ENCODE data around the gene SRGAP2C.
"Not testable (repeated sequence)": the region's sequence is repeated elsewhere in the genome, so short reads cannot be mapped to it uniquely, and the experiment has no call there.

The SRGAP2C gene

DNA sequence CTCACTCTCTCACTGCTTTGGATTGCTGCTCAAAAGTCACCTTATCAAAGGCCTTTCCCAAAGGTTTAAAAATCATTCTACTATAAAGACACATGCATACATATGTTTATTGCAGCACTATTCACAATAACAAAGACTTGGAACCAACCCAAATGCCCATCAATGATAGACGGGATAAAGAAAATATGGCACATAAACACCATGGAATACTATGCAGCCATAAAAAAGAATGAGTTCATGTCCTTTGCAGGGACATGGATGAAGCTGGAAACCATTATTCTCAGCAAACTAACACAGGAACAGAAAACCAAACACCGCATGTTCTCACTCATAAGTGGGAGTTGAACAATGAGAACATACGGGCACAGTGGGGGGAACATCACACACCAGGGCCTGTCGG is 45.9 kb downstream of the SRGAP2C start:
- DNase-seq: not testable (repeated sequence)

- not testable (repeated sequence) for DNase-seq
Measured at GRCh38 chr1:121232445-121233125, 47.8 kb downstream of the SRGAP2C start.

DNA sequence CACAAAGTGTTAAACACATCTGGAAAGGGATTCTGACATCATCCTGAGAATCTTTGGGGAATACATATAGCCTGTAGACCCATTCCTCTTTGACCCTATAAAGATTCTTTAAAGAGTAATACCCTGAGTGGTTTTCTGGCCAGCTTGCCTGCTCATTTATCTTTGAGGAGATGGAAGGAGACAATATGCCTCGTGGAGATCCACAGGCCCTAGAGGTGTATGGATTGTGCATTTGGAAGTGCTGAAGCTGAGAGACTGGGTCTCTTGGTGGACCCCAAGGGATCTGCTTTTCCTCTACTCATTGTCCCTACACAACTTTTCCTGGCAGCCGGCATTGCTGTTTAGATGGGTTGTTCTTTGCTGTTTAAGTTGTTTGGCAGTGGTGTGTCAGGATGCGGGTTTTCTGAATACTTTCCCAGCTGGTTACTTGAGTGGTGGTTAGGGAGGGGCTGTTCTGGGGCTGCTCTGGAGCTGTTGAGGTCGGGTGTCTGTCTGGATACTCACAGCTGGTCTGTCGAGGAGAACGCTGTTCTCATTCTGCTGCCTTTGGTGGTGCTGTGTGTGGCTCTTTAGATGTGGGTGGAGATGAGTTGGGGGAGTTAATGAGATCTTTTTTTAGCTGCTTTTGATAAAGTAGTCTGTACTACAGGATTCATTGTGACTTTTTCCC is 49.5 kb downstream of the SRGAP2C start:
- DNase-seq: not testable (repeated sequence)

DNA sequence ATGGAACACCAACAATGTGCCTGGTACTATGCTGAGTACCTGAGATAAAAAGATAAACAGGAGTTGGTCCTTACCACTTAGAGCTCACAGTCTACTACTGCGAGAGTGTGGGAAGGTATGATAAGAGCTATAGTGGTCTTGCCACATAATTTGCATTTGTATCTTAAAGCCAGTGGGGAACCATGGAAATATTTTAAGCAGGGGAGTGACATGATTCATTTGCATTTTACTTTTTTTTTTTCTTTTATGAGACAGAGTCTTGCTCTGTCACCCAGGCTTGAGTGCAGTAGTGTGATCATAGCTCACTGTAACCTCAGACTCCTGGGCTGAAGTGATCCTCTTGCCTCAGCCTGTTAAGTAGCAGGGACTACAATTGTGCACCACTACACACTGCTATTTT is 53.6 kb downstream of the SRGAP2C start:
- DNase-seq: not testable (repeated sequence)

GRCh38 chr1:121243913-121244312 is 59.1 kb downstream of the SRGAP2C start:
- DNase-seq: not testable (repeated sequence)

DNA sequence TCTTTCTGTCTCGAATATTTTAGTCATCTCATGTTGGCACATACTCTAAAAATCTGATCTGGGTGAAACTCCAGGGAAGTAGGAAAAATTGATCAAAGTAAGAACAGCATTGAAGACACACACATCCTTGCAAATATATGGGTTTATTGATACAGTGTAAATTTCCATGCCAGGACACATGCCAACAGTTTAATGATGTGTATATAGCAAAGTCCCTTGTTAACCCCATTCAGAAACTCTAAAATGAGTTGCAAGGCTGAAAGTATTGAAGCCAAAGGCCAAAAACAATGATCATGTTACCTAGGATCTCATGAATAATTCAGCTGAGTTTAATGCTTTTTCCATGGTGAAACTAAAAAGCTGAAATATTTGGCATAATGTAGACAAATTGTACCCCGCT is 61.6 kb downstream of the SRGAP2C start:
- DNase-seq: not testable (repeated sequence)

DNA sequence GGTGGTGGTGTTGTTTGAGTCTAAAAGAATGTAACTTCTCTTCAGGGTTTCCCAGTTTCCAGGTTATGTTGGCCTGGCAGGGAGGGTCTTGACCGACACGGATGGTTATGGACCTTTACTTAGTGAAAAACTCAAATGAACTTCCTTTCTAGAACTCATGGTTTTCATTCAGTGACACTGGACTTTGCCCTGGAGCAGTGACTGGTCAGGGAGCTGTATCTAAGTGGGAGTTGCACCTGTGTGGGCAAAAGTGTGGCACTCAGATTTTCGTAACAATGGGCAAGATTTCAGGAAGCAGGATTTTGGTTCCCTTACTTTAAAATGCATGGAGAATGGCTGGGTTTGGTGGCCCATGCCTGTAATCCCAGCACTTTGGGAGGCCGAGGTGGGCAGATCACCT is 67.9 kb downstream of the SRGAP2C start:
- not testable (repeated sequence) for DNase-seq

DNA sequence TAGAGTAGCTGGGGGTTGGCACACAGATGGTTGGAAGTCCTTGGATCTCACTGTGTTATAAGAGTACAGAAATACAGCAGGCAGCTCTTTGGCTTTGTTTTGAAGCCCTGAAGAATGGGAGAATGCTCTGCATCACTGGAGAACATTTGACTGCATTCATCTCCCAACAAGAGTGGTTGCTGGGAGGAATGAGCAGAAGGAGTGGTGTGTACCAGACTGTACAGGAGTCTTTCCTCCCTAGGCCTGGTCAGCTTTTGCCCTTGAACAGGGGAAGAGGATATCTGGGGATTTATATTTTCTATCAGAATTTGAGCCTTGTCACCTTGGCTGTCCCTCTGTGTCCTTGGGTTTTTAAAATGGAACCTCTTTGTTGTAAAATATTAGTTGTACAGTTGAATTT is 69.8 kb downstream of the SRGAP2C start:
- not testable (repeated sequence) for DNase-seq

DNA sequence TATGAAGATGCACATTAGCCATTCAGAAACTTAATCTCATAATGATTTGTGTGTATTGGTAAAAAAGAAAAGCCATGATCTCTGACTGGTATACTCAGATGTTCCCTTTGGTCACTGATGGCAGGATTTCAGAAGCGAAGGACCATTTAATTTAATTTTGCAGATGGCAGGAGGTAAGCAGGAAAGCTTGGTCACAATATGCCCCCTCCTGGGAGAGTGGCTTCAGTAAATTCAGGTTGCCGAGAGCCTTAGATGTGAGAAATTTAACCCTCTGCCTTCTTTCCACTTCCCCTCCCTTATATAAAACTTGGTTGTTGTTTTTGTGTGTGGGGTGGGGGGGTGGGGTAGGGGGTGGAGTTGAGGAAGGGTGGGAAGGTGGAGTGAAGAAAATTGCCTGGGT is 72.9 kb downstream of the SRGAP2C start:
- not testable (repeated sequence) for DNase-seq

- not testable (repeated sequence) for DNase-seq
Measured at GRCh38 chr1:121258134-121258533, 73.4 kb downstream of the SRGAP2C start.

- DNase-seq: not testable (repeated sequence)
Measured at GRCh38 chr1:121260205-121260604, 75.4 kb downstream of the SRGAP2C start.

GRCh38 chr1:121262163-121262562 is 77.4 kb downstream of the SRGAP2C start:
- not testable (repeated sequence) for DNase-seq

DNA sequence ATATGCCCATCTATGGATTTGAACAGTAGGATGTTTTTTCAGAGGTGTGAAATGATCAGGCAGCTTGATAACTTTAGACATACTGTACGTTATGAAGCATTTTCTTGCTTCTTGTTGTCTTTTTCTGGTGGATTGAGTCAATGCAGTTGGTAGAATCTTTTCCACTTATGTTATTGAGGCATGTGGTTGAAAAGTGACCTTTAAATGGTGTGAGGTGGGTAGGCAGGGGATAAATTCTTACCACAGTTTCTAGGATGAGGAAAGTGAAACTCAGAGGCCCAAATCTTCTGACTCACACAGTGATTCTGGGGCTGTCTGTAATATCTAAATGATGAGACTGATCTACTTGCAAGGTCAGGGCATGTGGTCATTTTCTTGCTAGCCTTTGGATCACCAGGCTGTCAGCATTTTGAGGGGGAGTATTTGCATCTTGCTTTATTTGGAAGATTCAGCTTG is 79.0 kb downstream of the SRGAP2C start:
- DNase-seq: not testable (repeated sequence)

GRCh38 chr1:121267072-121267471 is 82.3 kb downstream of the SRGAP2C start:
- DNase-seq: not testable (repeated sequence)

- DNase-seq: not testable (repeated sequence)
Measured at GRCh38 chr1:121269309-121269708, 84.5 kb downstream of the SRGAP2C start.

DNA sequence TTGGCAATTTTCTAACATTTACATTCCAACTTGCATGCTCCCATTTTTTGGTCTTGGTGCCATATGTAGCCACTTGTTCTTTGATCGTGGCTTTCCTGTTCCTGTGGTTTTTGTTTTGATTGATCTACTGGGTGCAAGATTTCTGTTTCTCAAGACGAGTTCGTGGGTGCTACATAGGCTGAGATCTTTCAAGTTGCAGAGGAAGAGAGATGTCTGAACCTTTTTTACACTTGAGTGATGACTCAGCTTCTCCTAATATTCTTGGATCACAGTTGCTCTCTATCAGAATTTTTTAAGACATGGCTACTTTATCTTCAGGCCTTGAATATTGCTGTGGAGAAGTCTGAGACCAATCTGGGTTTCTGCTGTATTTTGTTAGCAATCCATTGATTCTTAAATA is 85.2 kb downstream of the SRGAP2C start:
- DNase-seq: not testable (repeated sequence)

GRCh38 chr1:121271143-121271715 is 86.5 kb downstream of the SRGAP2C start:
- DNase-seq: not testable (repeated sequence)

DNA sequence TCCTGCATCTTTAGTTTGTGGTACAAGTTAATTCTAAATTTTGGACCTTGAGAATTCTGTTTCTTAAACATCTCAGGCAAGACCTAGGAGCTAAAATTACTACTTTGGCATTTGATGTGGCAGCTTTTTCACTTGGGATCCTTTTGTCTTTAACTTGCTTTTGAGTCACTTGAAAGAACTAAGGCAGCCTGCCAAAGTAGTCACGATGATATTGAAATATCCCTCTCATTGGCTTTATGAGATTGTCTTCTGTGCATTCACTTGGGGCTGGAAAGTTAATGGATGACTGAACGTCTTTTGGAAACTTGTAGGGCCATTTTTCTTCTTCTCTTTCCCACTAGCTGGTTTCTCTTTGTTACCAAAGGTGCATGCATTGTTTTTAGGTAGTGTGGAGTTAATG is 90.7 kb downstream of the SRGAP2C start:
- not testable (repeated sequence) for DNase-seq

DNA sequence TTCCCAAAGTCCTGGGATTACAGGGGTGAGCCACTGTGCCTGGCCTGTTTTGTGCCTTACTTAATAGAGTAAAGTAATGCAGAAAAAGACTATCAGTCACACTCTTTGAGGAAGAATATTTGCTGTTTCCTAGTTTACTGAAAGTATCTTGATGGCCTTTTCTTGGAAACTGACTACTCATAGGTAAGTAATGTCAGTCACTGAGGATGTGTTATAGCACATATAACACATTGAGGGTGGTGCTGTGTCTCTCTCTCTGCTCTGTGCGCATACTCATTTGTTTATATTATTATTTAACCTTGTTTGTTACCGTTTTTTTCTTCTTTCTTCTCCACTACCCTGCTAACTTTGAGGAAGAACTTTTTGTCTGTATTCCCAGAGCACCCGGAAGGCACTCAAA is 93.4 kb downstream of the SRGAP2C start:
- DNase-seq: not testable (repeated sequence)

- not testable (repeated sequence) for DNase-seq
Measured at GRCh38 chr1:121278777-121279547, 94.2 kb downstream of the SRGAP2C start.

- not testable (repeated sequence) for DNase-seq
Measured at GRCh38 chr1:121279548-121279898, 94.7 kb downstream of the SRGAP2C start.

DNA sequence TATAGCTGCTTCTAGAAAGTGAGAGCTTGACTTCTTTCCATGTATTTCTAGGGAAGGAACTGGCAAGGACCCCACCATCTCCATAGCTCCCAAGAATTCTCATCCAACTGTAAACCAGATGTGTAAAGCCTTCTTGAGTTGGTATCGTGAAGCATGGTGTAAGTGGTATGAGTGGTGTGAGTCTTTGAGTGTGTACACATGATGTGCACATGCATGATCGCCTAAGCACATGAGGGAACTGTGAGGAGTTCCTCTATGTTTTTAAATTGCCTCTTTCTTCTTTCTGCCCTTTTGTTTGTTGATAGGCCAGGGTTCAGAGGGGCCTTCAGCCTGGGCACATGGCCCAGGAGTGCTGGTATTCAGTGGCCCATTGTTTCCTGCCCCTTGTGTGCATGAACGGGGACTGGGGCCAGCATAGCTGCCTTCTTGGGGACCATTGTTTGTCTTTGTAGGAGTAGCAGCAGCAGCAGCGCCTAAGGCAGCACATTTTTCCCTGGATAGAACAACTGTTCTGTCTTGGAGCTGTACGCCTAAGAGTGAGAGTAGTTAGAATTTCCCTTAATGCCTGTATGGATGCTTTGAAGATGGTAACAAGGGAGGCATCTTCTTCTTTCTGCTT is 96.0 kb downstream of the SRGAP2C start:
- not testable (repeated sequence) for DNase-seq

DNA sequence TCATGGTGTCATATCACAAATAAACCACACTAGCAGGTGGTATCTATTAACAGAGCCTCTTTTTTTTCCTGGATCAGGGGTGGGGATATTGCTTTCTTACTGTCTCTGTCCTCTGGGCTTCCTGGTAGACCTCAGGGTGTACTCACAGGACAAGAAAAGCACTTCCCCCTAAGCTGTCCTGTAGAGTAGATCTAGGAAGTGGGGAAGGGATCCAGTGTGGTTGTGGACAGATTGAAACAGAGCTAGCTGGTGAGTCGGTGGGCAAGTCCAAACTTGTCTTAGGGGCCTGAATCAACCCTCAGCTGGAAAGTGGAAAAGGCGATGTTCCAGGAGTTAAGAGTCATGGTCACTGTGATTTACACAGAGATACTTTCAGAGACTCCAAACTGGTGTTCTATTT is 96.7 kb downstream of the SRGAP2C start:
- not testable (repeated sequence) for DNase-seq
